Uterus (tissue), 2 donors: Measurements from ENCODE around the gene TTLL3.
A peak's percentile ranks its signal among the peaks of the same experiment; 100 is the strongest.

Experiments
- CTCF ChIP-seq, 4 experiments: fragments of 200-600 bp in 2 of 4; fragments of 450-650 bp in 2 of 4; sonication (generic) in 2 of 4; IDR thresholded peaks; one replicate each; pipeline ENCODE4 v1.5.1; 2016 to 2019; ENCODE audit warnings: antibody characterized with exemption in 4 of 4, mild to moderate bottlenecking in 2 of 4, moderate library complexity in 1 of 4
- POLR2A ChIP-seq, 2 donors: fragments of 450-650 bp; IDR thresholded peaks; one replicate each; pipeline ENCODE4 v1.6.1; 2016; ENCODE audit warnings: antibody characterized with exemption in 2 of 2, mild to moderate bottlenecking in 1 of 2, moderate library complexity in 1 of 2

- peak in 1 of 4 experiments; percentile 6 for TF ChIP-seq CTCF (IDR thresholded peaks at IDR 0.05)
- peak; percentile 37 to 61 for TF ChIP-seq POLR2A (IDR thresholded peaks at IDR 0.05)
These were observed at the start of gene TTLL3 for GRCh38 chr3:9809615-9810432.
